Neural cell (in vitro differentiated cells): Measurements from ENCODE around the gene TMPRSS2.

Experiments used
- POLR2AphosphoS5 ChIP-seq: IDR thresholded peaks from 2 replicates; pipeline ENCODE4 v1.6.1; 2012
- TAF1 ChIP-seq: IDR thresholded peaks from 2 replicates; pipeline ENCODE4 v1.6.1; 2012; ENCODE audit warnings: low read depth
- TF ChIP-seq, protein P1 (sequence below): fragments of 450-650 bp; IDR thresholded peaks from 2 replicates; pipeline ENCODE4 v1.5.1; 2014; ENCODE audit warnings: antibody characterized with exemption, mild to moderate bottlenecking, moderate library complexity; ENCODE audit not compliant: poor library complexity, severe bottlenecking

DNA sequence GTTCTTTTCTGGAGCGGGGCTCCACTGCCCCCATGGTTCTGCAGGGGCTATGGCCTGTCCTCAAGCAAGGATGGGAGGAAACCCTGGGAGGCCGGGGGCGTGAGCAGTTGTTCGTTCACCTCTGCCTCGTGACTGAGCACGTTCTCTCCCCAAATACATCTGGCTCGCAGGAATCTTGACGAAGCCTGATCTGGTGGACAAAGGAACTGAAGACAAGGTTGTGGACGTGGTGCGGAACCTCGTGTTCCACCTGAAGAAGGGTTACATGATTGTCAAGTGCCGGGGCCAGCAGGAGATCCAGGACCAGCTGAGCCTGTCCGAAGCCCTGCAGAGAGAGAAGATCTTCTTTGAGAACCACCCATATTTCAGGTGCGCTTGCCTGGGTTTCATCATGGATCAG lies 66.4 kb downstream of the TMPRSS2 start:
- TF ChIP-seq POLR2AphosphoS5 (no peak), TAF1 (no peak)
- TF ChIP-seq, protein P1, sequence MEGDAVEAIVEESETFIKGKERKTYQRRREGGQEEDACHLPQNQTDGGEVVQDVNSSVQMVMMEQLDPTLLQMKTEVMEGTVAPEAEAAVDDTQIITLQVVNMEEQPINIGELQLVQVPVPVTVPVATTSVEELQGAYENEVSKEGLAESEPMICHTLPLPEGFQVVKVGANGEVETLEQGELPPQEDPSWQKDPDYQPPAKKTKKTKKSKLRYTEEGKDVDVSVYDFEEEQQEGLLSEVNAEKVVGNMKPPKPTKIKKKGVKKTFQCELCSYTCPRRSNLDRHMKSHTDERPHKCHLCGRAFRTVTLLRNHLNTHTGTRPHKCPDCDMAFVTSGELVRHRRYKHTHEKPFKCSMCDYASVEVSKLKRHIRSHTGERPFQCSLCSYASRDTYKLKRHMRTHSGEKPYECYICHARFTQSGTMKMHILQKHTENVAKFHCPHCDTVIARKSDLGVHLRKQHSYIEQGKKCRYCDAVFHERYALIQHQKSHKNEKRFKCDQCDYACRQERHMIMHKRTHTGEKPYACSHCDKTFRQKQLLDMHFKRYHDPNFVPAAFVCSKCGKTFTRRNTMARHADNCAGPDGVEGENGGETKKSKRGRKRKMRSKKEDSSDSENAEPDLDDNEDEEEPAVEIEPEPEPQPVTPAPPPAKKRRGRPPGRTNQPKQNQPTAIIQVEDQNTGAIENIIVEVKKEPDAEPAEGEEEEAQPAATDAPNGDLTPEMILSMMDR, result no peak
